ENCODE data around the gene CACNA1C.

DNA sequence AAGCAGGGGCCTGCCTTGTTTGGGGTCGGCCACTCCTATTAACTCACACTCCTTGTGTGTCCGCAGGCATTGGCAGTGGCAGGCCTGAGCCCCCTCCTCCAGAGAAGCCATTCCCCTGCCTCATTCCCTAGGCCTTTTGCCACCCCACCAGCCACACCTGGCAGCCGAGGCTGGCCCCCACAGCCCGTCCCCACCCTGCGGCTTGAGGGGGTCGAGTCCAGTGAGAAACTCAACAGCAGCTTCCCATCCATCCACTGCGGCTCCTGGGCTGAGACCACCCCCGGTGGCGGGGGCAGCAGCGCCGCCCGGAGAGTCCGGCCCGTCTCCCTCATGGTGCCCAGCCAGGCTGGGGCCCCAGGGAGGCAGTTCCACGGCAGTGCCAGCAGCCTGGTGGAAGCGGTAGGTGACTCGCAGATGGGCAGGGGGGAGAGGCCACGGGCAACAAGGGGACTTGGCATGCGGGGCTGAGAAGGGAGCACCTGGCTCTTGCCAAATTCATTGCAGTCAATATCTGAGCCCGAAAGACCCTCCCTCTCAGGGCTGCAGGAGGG, 635.7 kb downstream of the CACNA1C start:
- TF ChIP-seq, protein P1, sequence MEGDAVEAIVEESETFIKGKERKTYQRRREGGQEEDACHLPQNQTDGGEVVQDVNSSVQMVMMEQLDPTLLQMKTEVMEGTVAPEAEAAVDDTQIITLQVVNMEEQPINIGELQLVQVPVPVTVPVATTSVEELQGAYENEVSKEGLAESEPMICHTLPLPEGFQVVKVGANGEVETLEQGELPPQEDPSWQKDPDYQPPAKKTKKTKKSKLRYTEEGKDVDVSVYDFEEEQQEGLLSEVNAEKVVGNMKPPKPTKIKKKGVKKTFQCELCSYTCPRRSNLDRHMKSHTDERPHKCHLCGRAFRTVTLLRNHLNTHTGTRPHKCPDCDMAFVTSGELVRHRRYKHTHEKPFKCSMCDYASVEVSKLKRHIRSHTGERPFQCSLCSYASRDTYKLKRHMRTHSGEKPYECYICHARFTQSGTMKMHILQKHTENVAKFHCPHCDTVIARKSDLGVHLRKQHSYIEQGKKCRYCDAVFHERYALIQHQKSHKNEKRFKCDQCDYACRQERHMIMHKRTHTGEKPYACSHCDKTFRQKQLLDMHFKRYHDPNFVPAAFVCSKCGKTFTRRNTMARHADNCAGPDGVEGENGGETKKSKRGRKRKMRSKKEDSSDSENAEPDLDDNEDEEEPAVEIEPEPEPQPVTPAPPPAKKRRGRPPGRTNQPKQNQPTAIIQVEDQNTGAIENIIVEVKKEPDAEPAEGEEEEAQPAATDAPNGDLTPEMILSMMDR (conservative IDR thresholded peaks at IDR 0.05; ENCODE audit: low read depth, low read length) = no peak
- TF ChIP-seq USF2 (IDR thresholded peaks at IDR 0.05; ENCODE audit: low read depth, low read length) (no peak), NFE2L2 (IDR thresholded peaks at IDR 0.05; ENCODE audit: low read depth, low read length) (no peak), POLR2A (IDR thresholded peaks at IDR 0.05; ENCODE audit: low read depth, low read length) (no peak), CEBPB (IDR thresholded peaks at IDR 0.05; ENCODE audit: low read depth, low read length) (no peak), RCOR1 (IDR thresholded peaks at IDR 0.05; ENCODE audit: insufficient replicate concordance, low read length) (no peak), SMC3 (IDR thresholded peaks at IDR 0.05; ENCODE audit: low read depth, low read length) (no peak)

All from IMR-90 (cell line).